ENCODE measurements around the gene ZNF334. TPM values are rescaled to one million over a fixed set of nuclear protein-coding genes. Genes with fewer than 3 reads are reported as not detected.

Gene ZNF334
- total RNA-seq, 6 experiments from 2014 or later = 0.55 to 2.8 (median 1.3) TPM

DNA sequence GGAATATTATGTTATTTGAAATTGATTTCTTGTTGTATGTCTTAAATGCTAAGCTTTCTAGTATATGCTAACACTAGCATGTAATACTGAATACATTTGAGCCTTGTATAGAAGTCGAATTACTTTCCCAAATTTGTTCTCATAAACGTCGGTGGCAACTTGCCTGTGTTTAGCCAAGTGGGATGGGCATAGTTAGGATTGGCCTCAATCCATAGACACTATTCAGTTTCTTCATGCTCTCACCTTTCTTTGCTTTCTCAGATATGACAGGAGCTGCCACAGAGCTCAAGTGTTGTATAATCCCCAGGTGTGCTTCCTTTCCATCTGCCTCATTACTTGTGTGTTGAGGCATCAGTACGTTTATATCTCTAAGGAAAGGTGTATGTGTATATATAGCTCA lies 19.3 kb downstream of the ZNF334 start:
- no peaks in the 10 kb centered on the region for H3K36me3 ChIP-seq
- no peaks in the 10 kb centered on the region for H3K27me3 ChIP-seq
- H3K4me1 ChIP-seq = no peaks in the 10 kb centered on the region
- no peak overlapping the region for H3K4me3 ChIP-seq
- intact Hi-C loops (cut with DNase I) = no loop called here
- no peak for DNase-seq
- 59% methylated on average over 4 of the region's 4 CpGs for WGBS (ENCODE audit: insufficient coverage, low coverage, low lambda C conversion rate, missing lambda C conversion rate)
- H3K27ac ChIP-seq = no peak overlapping the region
- no peak for ATAC-seq
- TF ChIP-seq POLR2A (IDR thresholded peaks at IDR 0.05) = no peak
- TF ChIP-seq, protein P1, sequence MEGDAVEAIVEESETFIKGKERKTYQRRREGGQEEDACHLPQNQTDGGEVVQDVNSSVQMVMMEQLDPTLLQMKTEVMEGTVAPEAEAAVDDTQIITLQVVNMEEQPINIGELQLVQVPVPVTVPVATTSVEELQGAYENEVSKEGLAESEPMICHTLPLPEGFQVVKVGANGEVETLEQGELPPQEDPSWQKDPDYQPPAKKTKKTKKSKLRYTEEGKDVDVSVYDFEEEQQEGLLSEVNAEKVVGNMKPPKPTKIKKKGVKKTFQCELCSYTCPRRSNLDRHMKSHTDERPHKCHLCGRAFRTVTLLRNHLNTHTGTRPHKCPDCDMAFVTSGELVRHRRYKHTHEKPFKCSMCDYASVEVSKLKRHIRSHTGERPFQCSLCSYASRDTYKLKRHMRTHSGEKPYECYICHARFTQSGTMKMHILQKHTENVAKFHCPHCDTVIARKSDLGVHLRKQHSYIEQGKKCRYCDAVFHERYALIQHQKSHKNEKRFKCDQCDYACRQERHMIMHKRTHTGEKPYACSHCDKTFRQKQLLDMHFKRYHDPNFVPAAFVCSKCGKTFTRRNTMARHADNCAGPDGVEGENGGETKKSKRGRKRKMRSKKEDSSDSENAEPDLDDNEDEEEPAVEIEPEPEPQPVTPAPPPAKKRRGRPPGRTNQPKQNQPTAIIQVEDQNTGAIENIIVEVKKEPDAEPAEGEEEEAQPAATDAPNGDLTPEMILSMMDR (IDR thresholded peaks at IDR 0.05) = no peak
- no peaks in the 10 kb centered on the region for H3K9me3 ChIP-seq

DNA sequence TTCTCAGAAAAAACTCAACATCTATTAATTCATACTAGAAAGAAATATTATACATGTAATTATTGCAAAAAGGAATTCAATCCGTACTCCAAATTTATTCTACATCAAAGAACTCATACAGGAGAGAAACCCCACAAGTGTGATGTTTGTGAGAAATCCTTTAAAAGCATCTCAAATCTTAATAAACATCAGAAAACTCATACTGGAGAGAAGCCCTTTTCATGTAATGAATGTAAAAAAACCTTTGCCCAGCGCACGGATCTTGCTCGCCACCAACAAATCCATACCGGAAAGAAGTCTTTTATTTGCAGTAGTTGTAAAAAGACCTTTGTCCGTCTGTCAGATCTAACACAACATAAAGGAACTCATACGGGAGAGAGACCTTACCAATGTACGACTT lies 22.0 kb downstream of the ZNF334 start:
- Histone ChIP-seq H3K27me3 (no peaks in the 10 kb centered on the region), H3K36me3 (no peaks in the 10 kb centered on the region), H3K27ac (no peak overlapping the region), H3K4me1 (no peaks in the 10 kb centered on the region), H3K4me3 (no peak overlapping the region), H3K9me3 (no peaks in the 10 kb centered on the region)
- intact Hi-C loops (cut with DNase I) = no loop called here
- ATAC-seq (no peak), DNase-seq (no peak)
- 66% methylated on average over 8 of the region's 8 CpGs for WGBS (ENCODE audit: insufficient coverage, low coverage, low lambda C conversion rate, missing lambda C conversion rate)
- TF ChIP-seq, protein P1 (IDR thresholded peaks at IDR 0.05) = no peak
- TF ChIP-seq POLR2A (IDR thresholded peaks at IDR 0.05) = no peak

GRCh38 chr20:46488451-46488850 lies 24.9 kb downstream of the ZNF334 start:
- Histone ChIP-seq H3K4me1 (no peaks in the 10 kb centered on the region), H3K27ac (no peak overlapping the region), H3K4me3 (no peak overlapping the region), H3K9me3 (no peaks in the 10 kb centered on the region), H3K36me3 (no peaks in the 10 kb centered on the region), H3K27me3 (no peaks in the 10 kb centered on the region)
- DNase-seq = no peak
- no peak for ATAC-seq
- TF ChIP-seq POLR2A (IDR thresholded peaks at IDR 0.05) = no peak
- TF ChIP-seq, protein P1 (IDR thresholded peaks at IDR 0.05) = no peak
- 80% methylated on average over 3 of the region's 3 CpGs for WGBS (ENCODE audit: insufficient coverage, low coverage, low lambda C conversion rate, missing lambda C conversion rate)
- intact Hi-C loops (cut with DNase I) = no loop called here

GRCh38 chr20:46487628-46488027 lies 25.7 kb downstream of the ZNF334 start:
- DNase-seq (no peak), ATAC-seq (no peak)
- intact Hi-C loops (cut with DNase I) = no loop called here
- Histone ChIP-seq H3K27ac (no peak overlapping the region), H3K27me3 (no peaks in the 10 kb centered on the region), H3K4me1 (no peaks in the 10 kb centered on the region), H3K9me3 (no peaks in the 10 kb centered on the region), H3K36me3 (no peaks in the 10 kb centered on the region), H3K4me3 (no peak overlapping the region)
- WGBS (ENCODE audit: insufficient coverage, low coverage, low lambda C conversion rate, missing lambda C conversion rate) = 41% methylated on average over 2 of the region's 2 CpGs
- TF ChIP-seq POLR2A (IDR thresholded peaks at IDR 0.05) = no peak
- TF ChIP-seq, protein P1 (IDR thresholded peaks at IDR 0.05) = no peak

DNA sequence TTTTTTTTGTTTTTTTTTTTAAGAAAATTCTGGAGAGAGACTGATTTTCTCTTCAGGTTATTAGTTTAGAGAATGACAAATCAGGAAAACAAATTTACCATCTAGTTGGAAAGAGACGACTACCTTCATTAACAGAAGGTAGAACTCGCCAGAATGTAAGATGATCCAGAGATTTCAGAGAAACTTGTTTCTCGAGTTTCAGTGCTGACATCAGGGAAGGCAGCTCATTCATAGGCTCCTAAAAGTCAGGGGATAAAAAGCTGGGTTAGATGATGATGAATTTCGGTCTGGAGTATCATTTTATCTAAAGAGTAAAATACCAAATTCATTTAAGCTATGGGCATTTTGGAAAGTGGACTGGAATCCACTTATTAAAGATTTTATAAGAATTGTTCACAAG lies 27.9 kb downstream of the ZNF334 start:
- DNase-seq (no peak), ATAC-seq (no peak)
- no peak overlapping the region for H3K27ac ChIP-seq
- 37% methylated on average over 4 of the region's 4 CpGs for WGBS (ENCODE audit: insufficient coverage, low coverage, low lambda C conversion rate, missing lambda C conversion rate)
- TF ChIP-seq, protein P1 (IDR thresholded peaks at IDR 0.05) = no peak
- no peak for TF ChIP-seq POLR2A (IDR thresholded peaks at IDR 0.05)
- H3K9me3 ChIP-seq = no peaks in the 10 kb centered on the region
- intact Hi-C loops (cut with DNase I) = no loop called here
- no peaks in the 10 kb centered on the region for H3K4me1 ChIP-seq
- no peaks in the 10 kb centered on the region for H3K27me3 ChIP-seq
- H3K36me3 ChIP-seq = no peaks in the 10 kb centered on the region
- no peak overlapping the region for H3K4me3 ChIP-seq
